Measurements from ENCODE around the gene UBE2J2. TPM values are rescaled to one million over a fixed set of nuclear protein-coding genes. Genes with fewer than 3 reads are reported as not detected.

Gene UBE2J2
- total and polyA plus RNA-seq, 2 of the 13 experiments (the other 11 are each of a cell fraction or from before 2014, with no cell fraction given): 25.4 to 29.4 TPM

DNA sequence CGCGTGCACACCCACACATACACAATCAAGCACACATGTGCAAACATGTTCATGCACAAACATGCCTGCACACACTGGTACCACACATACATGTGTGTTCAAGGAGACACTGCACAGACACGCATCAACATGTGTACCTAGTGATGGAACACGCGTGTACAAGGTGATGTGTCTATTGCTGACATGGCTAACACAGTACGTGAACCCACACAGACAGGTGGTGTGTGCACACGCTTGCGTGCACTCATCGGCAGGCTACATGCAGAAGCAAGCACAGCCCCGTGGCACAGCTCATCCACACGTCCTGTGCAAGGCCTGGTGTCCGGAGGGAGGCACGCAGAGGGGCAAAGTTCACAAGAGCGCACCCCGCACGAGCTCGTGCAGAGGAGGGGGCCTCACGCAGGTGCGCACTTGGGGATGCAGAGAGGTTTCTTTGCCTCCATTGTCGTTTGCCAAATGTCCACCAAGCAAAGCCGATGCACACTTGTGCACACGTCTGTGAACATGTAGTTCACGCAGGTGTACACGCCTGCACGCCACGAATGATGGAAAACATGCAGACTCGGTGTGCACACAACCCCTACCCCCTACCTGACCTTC, 33.1 kb upstream of the UBE2J2 start (continued):
- no peak for TF ChIP-seq RBM22 (optimal IDR thresholded peaks at IDR 0.05; ENCODE audit: low read length)
- no peak for TF ChIP-seq ZNF782 (CRISPR knock-in tag; IDR thresholded peaks at IDR 0.05; ENCODE audit: borderline replicate concordance)
- TF ChIP-seq MTF2 (CRISPR knock-in tag; IDR thresholded peaks at IDR 0.05; ENCODE audit: borderline replicate concordance): no peak
- no peak for TF ChIP-seq ELF3 (CRISPR knock-in tag; IDR thresholded peaks at IDR 0.05)
- 0 out of 2 replicates have a peak, but pooled peaks have one; percentile 37 for TF ChIP-seq ZNF274 (CRISPR knock-in tag; IDR thresholded peaks at IDR 0.05)
- 0 out of 2 replicates have a peak, but pooled peaks have one; percentile 52 for TF ChIP-seq ZNF589 (CRISPR knock-in tag; conservative IDR thresholded peaks at IDR 0.05)
- TF ChIP-seq ZNF773 (CRISPR knock-in tag; IDR thresholded peaks at IDR 0.05; ENCODE audit: borderline replicate concordance): no peak
- TF ChIP-seq, protein P1, sequence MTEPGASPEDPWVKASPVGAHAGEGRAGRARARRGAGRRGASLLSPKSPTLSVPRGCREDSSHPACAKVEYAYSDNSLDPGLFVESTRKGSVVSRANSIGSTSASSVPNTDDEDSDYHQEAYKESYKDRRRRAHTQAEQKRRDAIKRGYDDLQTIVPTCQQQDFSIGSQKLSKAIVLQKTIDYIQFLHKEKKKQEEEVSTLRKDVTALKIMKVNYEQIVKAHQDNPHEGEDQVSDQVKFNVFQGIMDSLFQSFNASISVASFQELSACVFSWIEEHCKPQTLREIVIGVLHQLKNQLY (CRISPR knock-in tag; IDR thresholded peaks at IDR 0.05): peak; percentile 20; the same call in 1 of the 2 replicates
- no peak for TF ChIP-seq ZNF563 (CRISPR knock-in tag; IDR thresholded peaks at IDR 0.05)
- TF ChIP-seq SIX1 (CRISPR knock-in tag; IDR thresholded peaks at IDR 0.05; ENCODE audit: borderline replicate concordance): no peak
- TF ChIP-seq ZNF530 (CRISPR knock-in tag; IDR thresholded peaks at IDR 0.05; ENCODE audit: low read depth): no peak
- TF ChIP-seq GABPA (IDR thresholded peaks at IDR 0.05; ENCODE audit: low read depth, low read length): no peak
- TF ChIP-seq GABPA (CRISPR knock-in tag; IDR thresholded peaks at IDR 0.05; ENCODE audit: low read depth): no peak
- TF ChIP-seq CENPT (CRISPR knock-in tag; IDR thresholded peaks at IDR 0.05; ENCODE audit: low read depth): 0 out of 2 replicates have a peak, but pooled peaks have one; percentile 37
- no peak for TF ChIP-seq NFKBIZ (CRISPR knock-in tag; IDR thresholded peaks at IDR 0.05)
- TF ChIP-seq, protein P2, sequence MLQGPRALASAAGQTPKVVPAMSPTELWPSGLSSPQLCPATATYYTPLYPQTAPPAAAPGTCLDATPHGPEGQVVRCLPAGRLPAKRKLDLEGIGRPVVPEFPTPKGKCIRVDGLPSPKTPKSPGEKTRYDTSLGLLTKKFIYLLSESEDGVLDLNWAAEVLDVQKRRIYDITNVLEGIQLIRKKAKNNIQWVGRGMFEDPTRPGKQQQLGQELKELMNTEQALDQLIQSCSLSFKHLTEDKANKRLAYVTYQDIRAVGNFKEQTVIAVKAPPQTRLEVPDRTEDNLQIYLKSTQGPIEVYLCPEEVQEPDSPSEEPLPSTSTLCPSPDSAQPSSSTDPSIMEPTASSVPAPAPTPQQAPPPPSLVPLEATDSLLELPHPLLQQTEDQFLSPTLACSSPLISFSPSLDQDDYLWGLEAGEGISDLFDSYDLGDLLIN (CRISPR knock-in tag; IDR thresholded peaks at IDR 0.05; ENCODE audit: borderline replicate concordance): no peak
- no peak for TF ChIP-seq TBP (CRISPR knock-in tag; IDR thresholded peaks at IDR 0.05)
- TF ChIP-seq, protein P3, sequence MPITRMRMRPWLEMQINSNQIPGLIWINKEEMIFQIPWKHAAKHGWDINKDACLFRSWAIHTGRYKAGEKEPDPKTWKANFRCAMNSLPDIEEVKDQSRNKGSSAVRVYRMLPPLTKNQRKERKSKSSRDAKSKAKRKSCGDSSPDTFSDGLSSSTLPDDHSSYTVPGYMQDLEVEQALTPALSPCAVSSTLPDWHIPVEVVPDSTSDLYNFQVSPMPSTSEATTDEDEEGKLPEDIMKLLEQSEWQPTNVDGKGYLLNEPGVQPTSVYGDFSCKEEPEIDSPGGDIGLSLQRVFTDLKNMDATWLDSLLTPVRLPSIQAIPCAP (CRISPR knock-in tag; IDR thresholded peaks at IDR 0.05; ENCODE audit: low read depth): no peak
- TF ChIP-seq SNAPC2 (CRISPR knock-in tag; IDR thresholded peaks at IDR 0.05): no peak
- TF ChIP-seq STAT5B (CRISPR knock-in tag; IDR thresholded peaks at IDR 0.05): no peak
- TF ChIP-seq KMT2A (CRISPR knock-in tag; IDR thresholded peaks at IDR 0.05): peak; percentile 48; the same call in 1 of the 2 replicates
- peak; percentile 95 for TF ChIP-seq HNF4A (CRISPR knock-in tag; IDR thresholded peaks at IDR 0.05)
- no peak for TF ChIP-seq MLLT10 (CRISPR knock-in tag; IDR thresholded peaks at IDR 0.05)
- no peak for TF ChIP-seq ZNF652 (CRISPR knock-in tag; IDR thresholded peaks at IDR 0.05; ENCODE audit: borderline replicate concordance, low read depth)
- no peak for TF ChIP-seq IRF2 (CRISPR knock-in tag; IDR thresholded peaks at IDR 0.05)
- TF ChIP-seq, protein P4, sequence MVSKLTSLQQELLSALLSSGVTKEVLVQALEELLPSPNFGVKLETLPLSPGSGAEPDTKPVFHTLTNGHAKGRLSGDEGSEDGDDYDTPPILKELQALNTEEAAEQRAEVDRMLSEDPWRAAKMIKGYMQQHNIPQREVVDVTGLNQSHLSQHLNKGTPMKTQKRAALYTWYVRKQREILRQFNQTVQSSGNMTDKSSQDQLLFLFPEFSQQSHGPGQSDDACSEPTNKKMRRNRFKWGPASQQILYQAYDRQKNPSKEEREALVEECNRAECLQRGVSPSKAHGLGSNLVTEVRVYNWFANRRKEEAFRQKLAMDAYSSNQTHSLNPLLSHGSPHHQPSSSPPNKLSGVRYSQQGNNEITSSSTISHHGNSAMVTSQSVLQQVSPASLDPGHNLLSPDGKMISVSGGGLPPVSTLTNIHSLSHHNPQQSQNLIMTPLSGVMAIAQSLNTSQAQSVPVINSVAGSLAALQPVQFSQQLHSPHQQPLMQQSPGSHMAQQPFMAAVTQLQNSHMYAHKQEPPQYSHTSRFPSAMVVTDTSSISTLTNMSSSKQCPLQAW (CRISPR knock-in tag; IDR thresholded peaks at IDR 0.05): no peak

Measured in HepG2 (cell line).